ENCODE measurements around the gene FAM83B.
"Not testable (repeated sequence)": the region's sequence is repeated elsewhere in the genome, so short reads cannot be mapped to it uniquely, and the experiment has no call there.

The FAM83B gene

GRCh38 chr6:54898767-54899166 lies 52.2 kb downstream of the FAM83B start:
- no peak for DNase-seq (ENCODE audit: low read depth)

GRCh38 chr6:54899442-54899841 lies 52.9 kb downstream of the FAM83B start:
- DNase-seq (ENCODE audit: low read depth) = no peak

- DNase-seq (ENCODE audit: low read depth) = no peak
Observed at GRCh38 chr6:54899986-54900385, 53.4 kb downstream of the FAM83B start.

GRCh38 chr6:54900666-54901065 lies 54.1 kb downstream of the FAM83B start:
- no peak for DNase-seq (ENCODE audit: low read depth)

GRCh38 chr6:54903884-54904283 lies 57.3 kb downstream of the FAM83B start:
- no peak for DNase-seq (ENCODE audit: low read depth)

- no peak for DNase-seq (ENCODE audit: low read depth)
Observed at GRCh38 chr6:54907355-54907754, 60.8 kb downstream of the FAM83B start.

- DNase-seq (ENCODE audit: low read depth) = no peak
Observed at GRCh38 chr6:54909184-54909583, 62.6 kb downstream of the FAM83B start.

GRCh38 chr6:54910431-54910884 lies 63.9 kb downstream of the FAM83B start:
- DNase-seq (ENCODE audit: low read depth) = no peak

- no peak for DNase-seq (ENCODE audit: low read depth)
Observed at GRCh38 chr6:54910921-54911320, 64.3 kb downstream of the FAM83B start.

GRCh38 chr6:54913211-54913610 lies 66.6 kb downstream of the FAM83B start:
- DNase-seq (ENCODE audit: low read depth) = no peak

- DNase-seq (ENCODE audit: low read depth) = no peak
Observed at GRCh38 chr6:54916858-54917257, 70.3 kb downstream of the FAM83B start.

GRCh38 chr6:54920628-54921027 lies 74.1 kb downstream of the FAM83B start:
- DNase-seq (ENCODE audit: low read depth) = no peak

- no peak for DNase-seq (ENCODE audit: low read depth)
Observed at GRCh38 chr6:54921891-54922290, 75.3 kb downstream of the FAM83B start.

- DNase-seq (ENCODE audit: low read depth) = no peak
Observed at GRCh38 chr6:54929245-54929909, 82.8 kb downstream of the FAM83B start.

- no peak for DNase-seq (ENCODE audit: low read depth)
Observed at GRCh38 chr6:54932622-54933021, 86.1 kb downstream of the FAM83B start.

GRCh38 chr6:54935739-54936138 lies 89.2 kb downstream of the FAM83B start:
- no peak for DNase-seq (ENCODE audit: low read depth)

- DNase-seq (ENCODE audit: low read depth) = no peak
Observed at GRCh38 chr6:54937371-54937770, 90.8 kb downstream of the FAM83B start.

GRCh38 chr6:54957698-54958097 lies 111.1 kb downstream of the FAM83B start:
- DNase-seq (ENCODE audit: low read depth) = no peak

- DNase-seq (ENCODE audit: low read depth) = no peak
Observed at GRCh38 chr6:54958446-54958845, 111.9 kb downstream of the FAM83B start.

GRCh38 chr6:54959820-54960219 lies 113.2 kb downstream of the FAM83B start:
- DNase-seq (ENCODE audit: low read depth) = no peak

GRCh38 chr6:54961372-54961771 lies 114.8 kb downstream of the FAM83B start:
- DNase-seq (ENCODE audit: low read depth) = not testable (repeated sequence)

GRCh38 chr6:54970337-54970736 lies 123.8 kb downstream of the FAM83B start:
- DNase-seq (ENCODE audit: low read depth) = no peak

GRCh38 chr6:54971825-54972224 lies 125.3 kb downstream of the FAM83B start:
- no peak for DNase-seq (ENCODE audit: low read depth)

GRCh38 chr6:54979161-54979560 lies 132.6 kb downstream of the FAM83B start:
- DNase-seq (ENCODE audit: low read depth) = not testable (repeated sequence)

All from fibroblast of the conjunctiva (primary cell).